GM21619 (cell line): ENCODE measurements around the gene MARCKS.

Experiments used
- ATAC-seq: cut with Tn5 transposase; IDR thresholded peaks from one replicate; pipeline ENCODE4 v1.9.1; 2021; ENCODE audit not compliant: unreplicated experiment

The MARCKS gene, protein sequence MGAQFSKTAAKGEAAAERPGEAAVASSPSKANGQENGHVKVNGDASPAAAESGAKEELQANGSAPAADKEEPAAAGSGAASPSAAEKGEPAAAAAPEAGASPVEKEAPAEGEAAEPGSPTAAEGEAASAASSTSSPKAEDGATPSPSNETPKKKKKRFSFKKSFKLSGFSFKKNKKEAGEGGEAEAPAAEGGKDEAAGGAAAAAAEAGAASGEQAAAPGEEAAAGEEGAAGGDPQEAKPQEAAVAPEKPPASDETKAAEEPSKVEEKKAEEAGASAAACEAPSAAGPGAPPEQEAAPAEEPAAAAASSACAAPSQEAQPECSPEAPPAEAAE

DNA sequence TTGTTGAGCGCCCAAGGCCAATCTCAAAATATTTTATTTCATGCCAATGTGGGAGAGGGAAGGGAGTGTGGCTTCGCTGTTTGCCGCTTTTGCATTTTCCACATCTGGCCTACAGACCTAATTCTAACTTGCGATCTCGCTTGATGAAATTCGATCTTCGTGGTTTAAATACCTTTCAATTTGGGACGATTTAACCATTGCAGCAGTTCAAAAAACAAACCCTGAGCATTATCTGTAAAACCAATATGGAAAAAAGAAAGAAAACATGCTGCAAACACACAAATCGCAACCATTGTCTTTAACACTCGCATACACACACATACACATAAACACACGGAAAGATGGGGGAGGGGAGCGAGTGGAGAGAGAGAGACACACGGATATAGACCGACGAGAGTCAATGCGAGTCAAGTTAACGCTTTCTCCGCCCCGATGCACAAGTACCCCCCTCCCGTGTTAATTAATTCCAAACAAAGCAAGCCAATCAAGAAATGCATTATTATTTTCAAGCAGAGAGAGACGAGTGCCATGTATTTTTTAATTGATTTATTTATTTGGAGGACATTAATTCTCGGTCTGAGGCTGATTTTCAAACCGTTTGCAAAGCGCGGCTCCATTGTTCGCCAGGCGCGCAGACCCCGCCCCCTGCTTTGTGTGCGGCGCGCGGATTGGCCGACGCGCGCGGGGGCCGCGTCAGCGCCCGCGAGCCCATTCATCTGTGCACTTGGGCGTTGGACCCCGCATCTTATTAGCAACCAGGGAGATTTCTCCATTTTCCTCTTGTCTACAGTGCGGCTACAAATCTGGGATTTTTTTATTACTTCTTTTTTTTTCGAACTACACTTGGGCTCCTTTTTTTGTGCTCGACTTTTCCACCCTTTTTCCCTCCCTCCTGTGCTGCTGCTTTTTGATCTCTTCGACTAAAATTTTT lies at the start of gene MARCKS:
MARCKS (plus strand) TSS at position 721 of the 931 bp plus-strand sequence. CDS start 401 bp downstream, outside the sequence.
- ATAC-seq, result peak; percentile 39

DNA sequence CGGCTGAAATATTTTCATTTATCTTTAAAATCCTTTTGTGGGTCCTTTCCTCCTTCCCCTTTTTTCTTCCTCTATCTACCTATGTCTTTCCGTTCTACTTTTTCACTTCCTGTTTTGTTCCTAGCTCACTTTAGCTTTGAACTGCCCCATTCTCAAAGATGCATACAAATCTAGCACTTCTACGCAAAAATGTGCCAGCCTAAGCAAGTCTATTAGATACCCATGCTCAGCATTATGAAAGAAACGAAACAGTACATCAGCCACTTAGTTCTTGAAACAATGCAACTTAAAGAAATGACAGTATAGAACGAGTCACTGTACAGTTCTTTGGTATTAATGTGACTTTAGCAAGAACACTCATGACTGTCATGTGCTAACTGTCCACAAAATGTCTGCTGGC lies 47.3 kb upstream of the MARCKS start:
- peak; percentile 41 for ATAC-seq

DNA sequence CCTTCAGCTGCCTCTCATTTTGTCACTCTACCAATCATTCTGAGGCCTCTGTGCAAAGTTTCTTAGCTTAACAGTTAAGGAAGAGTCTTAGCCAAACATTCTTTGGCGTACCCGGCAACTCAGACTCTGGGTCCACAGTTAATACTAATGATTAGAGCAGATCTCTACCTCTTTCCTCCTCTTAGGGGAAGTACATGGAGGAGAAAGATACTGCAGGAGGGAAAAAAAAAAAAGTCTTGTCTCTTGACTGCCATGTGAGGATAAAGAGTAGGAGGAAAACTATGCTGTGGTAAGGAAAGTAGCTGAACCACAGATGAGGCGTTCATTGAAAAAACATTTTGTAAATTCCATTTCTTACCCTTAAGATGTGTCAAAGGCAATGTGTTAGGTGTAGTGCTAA lies 44.0 kb upstream of the MARCKS start:
- no peak for ATAC-seq

DNA sequence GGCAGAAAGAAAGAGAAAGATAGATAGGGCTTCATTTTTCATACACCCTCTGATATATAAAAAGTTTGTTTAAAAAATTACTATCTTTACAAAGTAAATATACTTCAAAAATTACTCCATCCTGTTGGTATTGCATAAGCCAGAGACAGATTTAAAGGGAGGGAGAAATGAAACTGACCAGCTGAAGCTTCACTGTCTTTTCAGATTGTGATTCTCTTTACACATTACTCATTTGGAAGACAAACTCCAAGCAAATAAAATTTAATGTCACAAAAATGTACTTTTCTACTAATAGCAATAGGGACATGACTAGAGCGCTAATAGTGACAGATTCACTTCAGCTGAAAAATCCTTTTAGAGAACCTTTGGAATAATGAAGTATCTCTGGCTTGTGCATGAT lies 38.6 kb upstream of the MARCKS start:
- ATAC-seq, result no peak

DNA sequence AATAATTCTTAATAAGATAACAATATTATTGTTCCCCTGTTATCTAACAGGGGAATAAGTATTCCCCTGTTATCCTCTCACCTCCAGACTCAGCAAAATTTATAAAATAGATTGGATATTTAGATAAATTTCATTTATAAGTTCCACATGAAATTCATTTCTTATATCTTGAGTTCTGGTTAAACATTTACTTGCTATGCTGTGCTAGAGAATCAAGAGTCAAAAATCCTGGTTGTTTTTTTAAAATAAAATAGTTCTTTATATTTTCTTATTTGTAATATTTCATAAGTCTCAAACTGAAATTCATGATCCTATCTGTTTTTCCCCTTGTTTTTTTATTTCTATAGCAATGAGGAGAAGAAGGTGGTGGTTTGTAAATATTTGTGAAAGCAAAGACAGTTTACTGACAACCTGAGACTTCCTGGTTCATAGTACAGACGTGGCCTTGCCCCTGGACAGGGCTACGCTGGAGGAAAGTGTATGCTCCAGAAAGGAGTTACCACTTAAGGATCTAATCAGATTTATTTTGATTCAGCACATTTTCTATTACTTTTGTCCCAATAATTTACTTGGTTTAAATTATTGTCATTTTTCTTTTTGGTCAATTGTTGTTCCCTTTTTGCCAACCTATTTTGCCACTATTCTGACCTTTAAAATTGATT lies 37.8 kb upstream of the MARCKS start:
- no peak for ATAC-seq

DNA sequence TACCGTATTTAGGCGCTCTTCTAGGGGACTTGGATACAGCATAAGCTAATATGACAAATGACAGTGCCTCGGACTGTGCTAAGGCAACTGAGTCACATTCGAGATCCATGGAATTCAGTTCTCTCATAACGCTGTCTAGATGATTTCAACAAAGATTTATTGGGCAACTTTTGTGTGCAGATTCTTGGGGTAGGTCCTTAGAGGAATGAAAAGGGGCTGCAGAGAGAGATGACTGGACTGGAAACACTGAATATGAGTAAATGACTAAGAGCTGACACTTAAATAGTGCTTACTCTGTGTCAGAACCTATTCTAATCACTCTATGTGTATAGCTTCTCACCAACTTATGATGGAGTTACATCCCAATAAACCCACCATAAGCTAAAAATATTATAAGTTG lies 36.4 kb upstream of the MARCKS start:
- ATAC-seq, result no peak

DNA sequence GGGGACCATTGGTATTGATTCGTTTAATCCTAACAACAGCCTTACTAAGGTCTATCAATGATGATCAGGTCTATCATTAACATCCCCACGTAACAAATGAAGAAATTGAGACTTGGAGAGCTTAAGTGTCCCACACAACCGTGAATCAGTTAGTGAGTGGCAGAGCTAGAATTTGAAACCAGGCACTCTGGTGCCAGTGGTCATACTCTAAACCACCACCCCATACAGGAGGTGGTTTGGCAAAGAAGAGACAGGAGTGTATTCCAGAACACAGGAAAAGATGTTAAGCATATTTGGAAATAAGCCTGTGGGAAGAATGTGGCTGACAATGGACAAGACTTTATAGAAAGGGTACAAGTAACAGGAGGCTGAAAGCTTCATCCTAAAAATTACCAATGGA lies 35.7 kb upstream of the MARCKS start:
- ATAC-seq, result no peak

DNA sequence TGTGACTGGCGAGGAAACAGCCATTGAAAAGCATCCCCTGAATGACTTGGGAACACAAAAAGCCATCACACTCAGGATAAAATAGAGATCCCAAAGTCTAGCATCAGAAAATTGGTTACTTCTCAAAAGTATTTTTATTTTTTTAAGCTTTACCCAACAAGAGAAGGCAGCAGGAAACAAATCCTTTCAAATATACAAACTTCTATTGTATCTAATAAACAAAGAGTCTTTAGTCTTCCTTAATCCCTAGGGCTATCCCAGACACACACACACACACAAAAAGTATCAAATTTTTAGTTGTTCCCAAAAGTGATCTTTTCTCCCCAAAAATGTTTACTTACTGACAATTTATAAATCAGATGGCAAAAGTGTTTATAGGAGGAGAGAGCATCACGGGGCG lies 33.2 kb upstream of the MARCKS start:
- ATAC-seq, result no peak

DNA sequence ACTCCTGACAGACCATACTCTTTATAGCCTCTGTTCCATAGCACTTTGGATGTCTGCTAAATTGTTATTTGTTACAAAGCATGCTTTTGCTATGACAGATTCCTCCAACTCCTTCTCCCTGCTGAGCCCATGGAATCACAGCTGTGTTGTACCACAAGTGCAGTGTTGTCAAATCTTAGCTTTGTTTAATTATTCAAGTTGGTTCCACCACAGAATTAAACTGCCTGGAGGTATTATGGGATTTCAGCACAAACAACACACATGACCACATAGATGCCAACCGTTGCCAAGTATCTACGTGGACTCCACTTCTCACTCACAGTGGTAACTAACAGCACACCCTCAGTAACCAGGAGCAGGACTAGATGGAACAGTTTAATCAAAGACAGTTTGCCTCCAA lies 32.7 kb upstream of the MARCKS start:
- ATAC-seq, result no peak

DNA sequence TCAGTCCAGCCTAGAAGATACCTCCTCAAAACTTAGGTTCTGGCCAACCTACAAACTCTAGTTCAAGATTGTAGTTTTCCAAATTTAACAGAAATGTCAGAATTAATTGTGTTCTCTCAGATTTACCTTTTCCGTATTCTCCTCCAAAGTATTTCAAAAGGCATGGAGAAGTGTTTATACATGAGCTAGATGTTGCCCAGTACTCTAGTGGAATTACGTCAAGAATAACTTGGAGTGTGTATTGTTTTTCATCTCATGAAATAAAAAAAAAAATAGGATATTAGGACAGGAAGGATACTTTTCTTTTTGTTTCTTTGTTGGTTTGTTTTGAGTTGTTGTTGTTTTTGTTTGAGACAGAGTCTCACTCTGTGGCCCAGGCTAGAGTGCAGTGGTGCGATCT lies 32.3 kb upstream of the MARCKS start:
- no peak for ATAC-seq

DNA sequence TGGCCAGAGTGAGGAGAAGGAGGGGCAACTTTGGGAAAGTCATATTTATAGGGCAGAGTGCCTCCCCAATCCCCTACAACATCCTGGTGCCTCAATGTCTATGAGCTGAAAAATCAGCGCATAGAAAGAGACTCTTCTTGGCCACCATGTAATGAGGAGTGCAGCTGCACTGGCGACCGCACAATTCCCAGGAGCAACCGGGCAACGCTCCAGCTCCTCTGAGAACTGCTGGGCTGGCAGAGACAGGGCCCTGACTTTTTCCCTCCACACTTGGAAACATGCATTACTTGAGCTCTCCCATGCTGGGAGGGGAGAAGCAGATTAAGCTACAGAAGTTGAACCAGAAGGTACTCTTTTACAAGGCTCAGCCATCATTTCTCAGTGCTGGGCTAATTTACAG lies 31.4 kb upstream of the MARCKS start:
- ATAC-seq, result no peak

DNA sequence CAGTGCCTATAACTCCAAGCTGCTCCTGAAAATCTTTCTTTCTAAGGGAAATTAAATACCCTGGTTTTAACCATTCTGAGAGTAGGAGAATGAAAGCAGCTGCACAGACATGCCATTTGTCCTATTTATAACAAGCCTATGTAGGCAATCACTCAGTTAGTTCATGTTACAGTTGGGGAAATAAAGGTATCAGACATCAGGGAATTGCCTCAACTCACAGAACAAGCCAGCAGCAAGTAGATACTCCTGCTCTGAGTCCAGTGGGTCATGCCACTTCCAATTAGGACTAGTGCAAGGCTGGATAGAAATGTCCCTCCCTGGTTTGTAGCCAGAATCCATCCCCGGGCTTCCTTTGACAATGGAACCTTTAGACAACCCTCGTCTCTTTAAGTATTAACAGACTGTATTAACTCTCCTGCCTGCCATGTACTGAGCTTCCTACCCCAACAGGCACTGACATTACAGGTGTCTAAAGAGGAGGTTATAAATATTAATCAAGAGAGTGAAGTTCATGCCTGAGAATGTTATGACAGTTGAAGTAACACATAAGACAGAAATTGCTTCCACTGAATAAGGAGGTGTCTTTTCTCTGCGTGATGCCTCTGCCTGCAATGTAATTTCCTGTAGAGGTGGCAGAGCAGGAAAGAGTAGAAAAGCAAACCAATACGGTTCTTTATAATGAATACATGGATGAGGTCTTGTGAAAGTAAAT lies 28.0 kb upstream of the MARCKS start:
- no peak for ATAC-seq

DNA sequence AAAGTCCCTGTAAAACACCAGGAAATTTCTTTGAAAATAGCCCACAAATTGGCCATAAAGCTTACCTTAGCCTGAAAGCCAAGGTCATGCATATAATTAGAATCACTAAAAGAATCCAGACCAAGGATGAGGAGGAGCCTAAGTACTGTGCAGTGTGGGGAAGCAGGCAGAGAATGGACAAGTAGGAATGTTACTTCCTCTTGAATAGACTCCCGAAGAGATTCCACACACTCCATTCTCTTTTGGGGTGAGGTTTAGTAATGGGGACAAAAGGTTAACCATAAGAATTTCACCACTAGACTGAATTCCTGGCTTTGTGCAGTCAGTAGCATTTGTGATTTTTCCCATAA lies 27.5 kb upstream of the MARCKS start:
- no peak for ATAC-seq

DNA sequence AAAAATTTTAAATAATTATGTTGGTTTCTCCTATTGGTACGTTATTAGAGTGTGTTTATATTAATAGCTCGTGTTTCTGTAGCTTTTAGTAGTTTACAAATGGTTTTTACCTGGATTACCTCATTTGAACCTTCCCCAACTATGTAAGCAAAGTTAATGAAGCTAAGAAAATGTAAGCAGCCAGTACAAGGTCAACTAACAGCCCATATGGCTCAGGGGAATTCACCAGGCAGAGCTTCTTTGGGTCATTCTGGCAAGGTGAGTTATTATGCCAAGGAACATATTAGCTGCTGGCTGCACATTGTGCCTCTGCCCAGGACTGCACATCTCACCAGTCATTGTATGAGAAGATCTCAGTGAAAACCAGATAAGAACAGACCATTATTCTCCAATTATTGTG lies 27.0 kb upstream of the MARCKS start:
- ATAC-seq, result no peak

DNA sequence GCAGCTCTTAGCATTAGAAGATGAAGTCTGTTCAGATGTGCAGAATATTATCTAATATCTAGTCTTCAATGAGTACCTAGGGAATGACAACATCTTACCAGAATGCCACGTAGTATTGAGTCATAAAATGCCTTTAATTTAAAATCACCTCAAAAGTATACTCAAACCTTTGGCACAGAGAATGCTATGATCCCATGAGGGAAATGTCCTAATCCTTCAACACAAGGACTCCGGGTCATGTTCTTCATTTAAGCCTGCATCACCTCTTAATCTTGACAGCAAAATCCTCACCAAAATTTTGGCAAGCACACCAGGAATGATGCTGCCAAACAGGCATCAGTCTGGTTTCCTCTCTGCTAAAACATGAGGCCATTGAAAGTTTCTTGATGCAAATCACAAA lies 23.6 kb upstream of the MARCKS start:
- ATAC-seq, result no peak

DNA sequence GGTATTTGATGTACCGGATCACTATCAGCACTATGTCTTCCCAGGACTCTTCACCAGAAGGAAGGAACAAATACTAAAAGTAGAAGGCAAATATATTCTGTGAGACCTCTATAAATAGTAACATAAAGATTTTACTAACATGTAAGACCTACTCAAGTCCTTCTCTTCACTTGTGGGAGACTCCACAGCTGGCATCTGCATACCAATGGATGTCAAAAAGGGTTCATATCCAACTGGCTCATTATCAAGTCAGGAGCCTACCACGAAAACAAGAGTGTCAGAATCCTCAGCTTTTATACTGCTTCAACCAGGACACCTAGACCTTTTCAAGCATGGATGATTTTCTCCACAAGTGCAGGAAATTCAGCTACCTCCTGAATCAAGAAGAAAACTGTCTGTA lies 20.0 kb upstream of the MARCKS start:
- no peak for ATAC-seq

DNA sequence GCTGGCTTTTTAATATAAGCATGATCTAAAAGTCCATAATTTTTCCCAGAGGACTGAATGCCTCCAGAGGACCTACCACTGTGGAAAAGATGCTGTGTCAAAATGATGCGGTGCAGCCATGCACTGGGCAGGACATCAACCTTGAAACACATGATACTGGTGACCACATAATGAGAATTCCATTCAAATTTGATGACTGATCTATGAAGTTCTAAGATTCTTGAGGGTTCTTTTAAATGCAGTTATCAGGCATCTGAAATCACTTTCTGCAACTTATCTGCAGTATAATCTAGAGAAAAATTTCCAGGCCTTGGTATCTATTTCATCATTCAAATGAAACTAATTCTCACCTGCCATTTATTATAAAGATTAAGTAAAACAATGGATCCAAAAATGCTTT lies 15.0 kb upstream of the MARCKS start:
- ATAC-seq, result peak; percentile 64

DNA sequence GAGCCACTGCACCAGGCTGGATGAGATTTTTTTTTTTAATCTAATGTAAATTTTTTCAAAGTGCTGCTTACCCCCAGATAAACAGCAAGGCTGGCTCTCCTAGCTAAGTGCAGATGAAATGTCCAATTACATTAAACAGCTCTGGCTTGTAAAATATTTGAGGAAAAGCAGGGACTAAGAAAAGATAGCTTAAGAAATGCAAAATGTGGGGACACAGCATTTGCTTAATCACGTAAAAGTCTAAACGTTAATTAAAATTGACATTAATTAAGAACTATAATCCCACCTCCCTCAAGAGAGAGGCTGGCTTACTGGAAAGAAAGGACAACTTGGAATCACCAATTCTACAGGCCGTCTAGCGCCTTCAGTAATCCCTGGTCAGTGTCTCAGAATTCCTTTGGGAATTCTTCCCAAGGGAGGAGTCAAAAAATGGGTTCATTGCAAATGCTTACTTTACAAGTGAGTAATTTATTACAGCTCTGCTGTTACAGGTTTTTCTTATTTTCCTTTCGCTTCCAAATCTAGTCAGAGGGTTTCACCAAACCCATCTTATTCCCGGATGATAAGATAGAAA lies 13.6 kb upstream of the MARCKS start:
- ATAC-seq, result no peak

DNA sequence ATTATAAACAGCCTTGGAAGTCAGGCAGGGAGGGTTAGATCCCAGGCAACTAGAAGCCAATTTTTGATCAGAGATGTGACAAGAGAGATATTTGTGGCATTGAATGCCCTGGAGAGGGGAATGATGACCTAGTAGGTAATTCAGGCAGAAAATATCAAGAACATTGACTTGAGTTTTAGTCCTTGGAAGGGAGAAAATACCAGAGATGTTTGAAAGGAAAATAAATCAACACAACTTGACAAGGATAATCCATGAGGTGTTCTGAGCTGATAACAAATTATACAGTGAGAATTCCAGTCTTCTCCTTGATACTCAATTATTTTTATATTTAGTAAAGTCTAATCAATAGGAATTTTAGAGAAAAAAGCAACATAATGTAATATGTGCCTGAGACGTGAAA lies 10.6 kb upstream of the MARCKS start:
- ATAC-seq, result no peak

DNA sequence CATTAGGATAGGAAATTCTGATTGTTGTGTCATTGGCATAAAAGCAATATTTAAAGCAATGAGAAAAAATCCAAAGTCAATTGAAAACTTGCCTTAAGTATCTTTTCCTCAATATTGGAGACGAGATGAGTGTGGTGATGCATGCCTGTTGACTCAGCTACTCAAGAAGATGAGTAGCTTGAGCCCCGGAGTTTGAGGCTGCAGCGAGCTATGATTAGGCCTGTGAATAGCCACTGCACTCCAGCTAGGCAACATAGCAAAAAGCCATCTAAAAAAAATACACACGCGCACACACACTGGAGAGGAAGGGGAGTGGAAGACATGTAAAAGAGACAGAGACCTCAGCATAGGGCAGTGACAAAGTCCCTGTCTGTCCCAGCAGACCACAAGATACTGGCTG lies 9.7 kb upstream of the MARCKS start:
- no peak for ATAC-seq

DNA sequence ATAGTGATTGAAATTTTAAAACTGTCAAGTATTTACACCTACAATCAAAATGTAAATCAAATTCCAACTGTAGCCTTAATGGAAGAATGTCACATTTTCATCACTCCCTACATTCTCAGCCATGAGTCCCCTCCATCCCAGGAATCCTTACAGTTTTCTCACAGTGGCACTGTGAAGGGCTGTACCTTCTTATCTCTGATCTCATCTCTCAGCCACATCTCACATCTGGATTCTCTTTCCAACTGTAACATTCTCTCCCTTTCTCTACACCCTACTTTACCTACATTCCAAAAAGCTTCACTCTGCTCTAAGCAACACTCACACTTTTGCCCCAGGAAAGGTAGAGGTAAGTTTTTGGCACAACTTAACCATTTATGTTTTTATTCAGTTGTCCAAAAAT lies 8.9 kb upstream of the MARCKS start:
- no peak for ATAC-seq
